DOHH2 (cell line): Measurements from ENCODE around the gene KISS1R.

Experiments used
- H3F3A ChIP-seq: fragments of 200-600 bp; sonication (generic), shearing (Covaris generic); 2 replicates; pipeline ENCODE4 v1.6.0; 2016; ENCODE audit warnings: antibody characterized with exemption, mild to moderate bottlenecking; ENCODE audit not compliant: control insufficient read depth, insufficient read depth
- H3K27ac ChIP-seq: fragments of 200-600 bp; sonication (generic); 2 replicates; pipeline ENCODE4 v1.5.1; 2014; ENCODE audit warnings: low read depth, mild to moderate bottlenecking, low read length, moderate library complexity
- H3K27me3 ChIP-seq: fragments of 200-600 bp; sonication (generic); 2 replicates; pipeline ENCODE4 v1.6.1; 2014; ENCODE audit warnings: mild to moderate bottlenecking, low read length, mixed read lengths; ENCODE audit not compliant: control insufficient read depth
- H3K36me3 ChIP-seq: fragments of 200-600 bp; sonication (generic); 2 replicates; pipeline ENCODE4 v1.6.1; 2014; ENCODE audit warnings: mild to moderate bottlenecking, low read length, moderate library complexity, mixed read lengths; ENCODE audit not compliant: control insufficient read depth
- H3K4me1 ChIP-seq: fragments of 200-600 bp; sonication (generic); 2 replicates; pipeline ENCODE4 v1.6.1; 2014; ENCODE audit warnings: mild to moderate bottlenecking, low read length, mixed read lengths; ENCODE audit not compliant: control insufficient read depth
- H3K4me2 ChIP-seq: fragments of 200-600 bp; sonication (generic); 2 replicates; pipeline ENCODE4 v1.6.0; 2014; ENCODE audit warnings: mild to moderate bottlenecking, low read length, moderate library complexity
- H3K4me3 ChIP-seq: fragments of 200-600 bp; sonication (generic); 2 replicates; pipeline ENCODE4 v1.5.1; 2014; ENCODE audit warnings: mild to moderate bottlenecking, low read length, mixed read lengths
- H3K79me2 ChIP-seq: fragments of 200-600 bp; sonication (generic); 2 replicates; pipeline ENCODE4 v1.6.1; 2014; ENCODE audit warnings: mild to moderate bottlenecking, low read length, mixed read lengths; ENCODE audit not compliant: control insufficient read depth
- H3K9me2 ChIP-seq: fragments of 200-600 bp; sonication (generic); replicated peaks from 2 replicates; pipeline ENCODE4 v1.6.1; 2014; ENCODE audit warnings: mild to moderate bottlenecking, low read length, mixed read lengths; ENCODE audit not compliant: control insufficient read depth
- H3K9me3 ChIP-seq: fragments of 200-600 bp; sonication (generic); 2 replicates; pipeline ENCODE4 v1.6.1; 2014; ENCODE audit warnings: antibody characterized with exemption, low read length, mixed read lengths; ENCODE audit not compliant: control insufficient read depth, insufficient read depth
- H4K20me1 ChIP-seq: fragments of 200-600 bp; sonication (generic); 2 replicates; pipeline ENCODE4 v1.6.0; 2014; ENCODE audit warnings: low read depth, mild to moderate bottlenecking, antibody characterized with exemption, low read length, moderate library complexity; ENCODE audit not compliant: control insufficient read depth, insufficient read depth
- CTCF ChIP-seq: fragments of 200-600 bp; sonication (generic); IDR thresholded peaks from one replicate; pipeline ENCODE4 v1.5.1; 2014; ENCODE audit warnings: antibody characterized with exemption, mild to moderate bottlenecking, low read depth, low read length; ENCODE audit not compliant: poor library complexity, severe bottlenecking
- EZH2phosphoT487 ChIP-seq: fragments of 200-600 bp; sonication (generic); IDR thresholded peaks from 2 replicates; pipeline ENCODE4 v1.6.1; 2017; ENCODE audit warnings: borderline replicate concordance, mild to moderate bottlenecking, antibody characterized with exemption, low read length, moderate library complexity, mixed read lengths

Gene KISS1R

DNA sequence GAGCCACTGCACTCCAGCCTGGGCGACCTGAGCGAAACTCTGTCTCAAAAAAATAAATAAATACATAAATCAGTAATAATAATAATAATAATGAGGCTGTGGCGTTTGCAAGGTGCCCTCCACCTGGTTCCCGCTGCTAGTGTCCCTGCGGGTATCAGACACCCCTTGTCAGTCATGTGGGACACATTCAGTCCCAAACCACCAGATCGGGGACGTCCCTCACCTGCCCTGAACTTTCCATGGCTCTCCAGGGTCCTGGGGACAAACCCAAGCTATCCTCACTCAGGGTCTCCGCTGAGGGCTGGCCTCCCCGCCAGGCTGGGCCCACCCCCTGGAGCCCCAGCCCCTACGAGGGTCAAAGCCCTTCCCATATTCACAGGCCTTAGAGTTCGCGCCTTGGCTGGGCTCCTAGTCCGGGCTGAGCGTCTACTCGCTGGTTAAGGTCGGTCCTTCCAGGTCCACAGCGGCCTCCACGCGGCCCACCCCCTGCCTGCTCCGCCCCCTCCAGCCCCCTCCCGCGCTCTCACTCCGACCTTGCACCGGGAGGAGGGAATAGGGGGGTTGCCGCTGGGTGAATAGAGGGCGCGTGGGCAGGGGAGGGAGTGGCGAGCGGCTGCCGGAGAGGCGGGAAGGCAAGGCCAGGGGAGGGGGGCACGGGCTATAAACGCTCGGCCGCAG, 349 bp upstream of the KISS1R start:
- peaks cover 3% of the 10 kb centered on the region; the same call in 1 of the 2 replicates for H3F3A ChIP-seq
- TF ChIP-seq EZH2phosphoT487 (0 out of 2 replicates have a peak, but pooled peaks have one; percentile 6), CTCF (no peak)
- peaks cover 13% of the 10 kb centered on the region for H3K79me2 ChIP-seq
- no peak overlapping the region; the same call in 1 of the 2 replicates for H3K4me2 ChIP-seq
- no peak overlapping the region for H3K27ac ChIP-seq
- H3K27me3 ChIP-seq, result peaks cover 49% of the 10 kb centered on the region
- no peaks in the 10 kb centered on the region for H3K36me3 ChIP-seq
- no peak overlapping the region for H3K4me3 ChIP-seq
- H4K20me1 ChIP-seq, result no peaks in the 10 kb centered on the region
- peaks cover 38% of the 10 kb centered on the region for H3K4me1 ChIP-seq
- no peaks in the 10 kb centered on the region for H3K9me2 ChIP-seq
- no peaks in the 10 kb centered on the region for H3K9me3 ChIP-seq

- no peaks in the 10 kb centered on the region for H3K9me3 ChIP-seq
- peaks cover 3% of the 10 kb centered on the region; the same call in 1 of the 2 replicates for H3F3A ChIP-seq
- H3K9me2 ChIP-seq, result no peaks in the 10 kb centered on the region
- H4K20me1 ChIP-seq, result no peaks in the 10 kb centered on the region
- peaks cover 55% of the 10 kb centered on the region for H3K27me3 ChIP-seq
- TF ChIP-seq CTCF, result no peak
- no peak for TF ChIP-seq EZH2phosphoT487
- H3K4me3 ChIP-seq, result no peak overlapping the region
- H3K79me2 ChIP-seq, result peaks cover 6% of the 10 kb centered on the region
- H3K27ac ChIP-seq, result no peak overlapping the region
- H3K36me3 ChIP-seq, result no peaks in the 10 kb centered on the region
- peaks cover 38% of the 10 kb centered on the region for H3K4me1 ChIP-seq
- peak overlapping the region; percentile 60 for H3K4me2 ChIP-seq
Measured at GRCh38 chr19:918152-918437, 962 bp downstream of the KISS1R start.

DNA sequence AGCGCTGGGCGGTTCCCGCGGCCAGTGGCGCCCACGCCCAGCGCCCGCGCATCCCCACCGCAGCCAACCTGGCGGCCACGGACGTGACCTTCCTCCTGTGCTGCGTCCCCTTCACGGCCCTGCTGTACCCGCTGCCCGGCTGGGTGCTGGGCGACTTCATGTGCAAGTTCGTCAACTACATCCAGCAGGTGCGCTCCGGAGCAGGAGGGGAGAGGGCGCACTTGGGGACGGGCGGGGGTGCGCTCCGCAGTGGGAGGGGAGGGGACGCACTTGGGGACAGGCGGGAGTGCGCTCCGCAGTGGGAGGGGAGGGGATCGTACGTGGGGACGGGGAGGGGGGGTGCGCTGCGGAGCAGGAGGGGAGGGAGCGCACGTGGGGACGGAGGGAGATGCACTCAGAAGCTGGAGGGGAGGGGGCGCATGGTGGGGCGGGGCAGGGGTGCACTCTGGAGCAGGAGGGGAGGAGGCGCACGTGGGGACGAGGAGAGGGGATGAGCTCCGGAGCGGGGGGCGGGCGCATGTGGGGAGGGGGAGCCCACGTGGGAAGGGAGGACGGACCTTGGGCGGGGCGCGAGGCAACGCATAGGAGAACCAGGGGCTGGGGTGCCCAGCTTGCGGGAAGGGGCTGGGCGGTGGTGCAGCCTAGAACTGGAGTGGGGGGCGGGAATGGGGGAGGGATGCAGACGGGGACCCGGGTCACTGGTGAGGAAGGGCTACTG, 1.5 kb downstream of the KISS1R start:
- no peaks in the 10 kb centered on the region for H3K9me2 ChIP-seq
- H3K27me3 ChIP-seq, result peaks cover 61% of the 10 kb centered on the region
- H3K27ac ChIP-seq, result no peak overlapping the region
- H3K36me3 ChIP-seq, result no peaks in the 10 kb centered on the region
- H3F3A ChIP-seq, result peaks cover 3% of the 10 kb centered on the region; the same call in 1 of the 2 replicates
- H3K9me3 ChIP-seq, result no peaks in the 10 kb centered on the region
- peaks cover under 1% of the 10 kb centered on the region for H3K79me2 ChIP-seq
- peak overlapping the region; percentile 51; the same call in 1 of the 2 replicates for H3K4me2 ChIP-seq
- H3K4me1 ChIP-seq, result peaks cover 35% of the 10 kb centered on the region
- no peak for TF ChIP-seq CTCF
- TF ChIP-seq EZH2phosphoT487, result 0 out of 2 replicates have a peak, but pooled peaks have one; percentile 62
- no peak overlapping the region for H3K4me3 ChIP-seq
- H4K20me1 ChIP-seq, result no peaks in the 10 kb centered on the region
